Measurements from ENCODE around the gene WDR4. TPM values are rescaled to one million over a fixed set of nuclear protein-coding genes. Genes with fewer than 3 reads are reported as not detected.
"Not testable (repeated sequence)": the region's sequence is repeated elsewhere in the genome, so short reads cannot be mapped to it uniquely, and the experiment has no call there.

Gene WDR4
- total and polyA plus RNA-seq, 12 donors, result 3.7 to 9.8 (median 4.5) TPM

- intact Hi-C loops (cut with DNase I), result loop anchor here in 1 of 10 donors (10.0 kb wide), 1 partner anchor 59 kb away; no protein-coding TSS in a partner anchor
- peaks cover 0 to 89% (median 22%) of the 10 kb centered on the region in 9 donors for H3K36me3 ChIP-seq
- WGBS, 2 donors, result 94% methylated on average over 10 of the region's 10 CpGs
- DNase-seq, result no peak
- no peaks in the 10 kb centered on the region for H3K27me3 ChIP-seq
- H3K9me3 ChIP-seq, result no peaks in the 10 kb centered on the region
- ATAC-seq, result no peak
- no peak for TF ChIP-seq CTCF (IDR thresholded peaks at IDR 0.05)
- H3K4me3 ChIP-seq, result no peak overlapping the region
- no peak overlapping the region for H3K27ac ChIP-seq
- peaks cover 0 to 18% (median 11%) of the 10 kb centered on the region in 9 donors for H3K4me1 ChIP-seq
Measured at GRCh38 chr21:42846221-42846620, 33.1 kb downstream of the WDR4 start.

- H3K27me3 ChIP-seq, result no peaks in the 10 kb centered on the region
- no peak for TF ChIP-seq CTCF (IDR thresholded peaks at IDR 0.05)
- H3K4me3 ChIP-seq, result peak overlapping the region in 1 of 10 donors; percentile 7
- H3K36me3 ChIP-seq, result peaks cover 0 to 89% (median 26%) of the 10 kb centered on the region in 9 donors
- 74 to 79% methylated on average over 21 of the region's 21 CpGs for WGBS, 2 donors
- peaks cover 0 to 18% (median 11%) of the 10 kb centered on the region in 9 donors for H3K4me1 ChIP-seq
- ATAC-seq (peak; percentile 26 to 86 (median 72)), DNase-seq (peak; percentile 45 to 49)
- H3K9me3 ChIP-seq, result no peaks in the 10 kb centered on the region
- peak overlapping the region in 9 of 10 donors; percentile 22 to 77 (median 60) for H3K27ac ChIP-seq
- intact Hi-C loops (cut with DNase I), result loop anchor here in 1 of 10 donors (10.0 kb wide), 1 partner anchor 59 kb away; no protein-coding TSS in a partner anchor
Measured at GRCh38 chr21:42845296-42845965, 33.9 kb downstream of the WDR4 start.

DNA sequence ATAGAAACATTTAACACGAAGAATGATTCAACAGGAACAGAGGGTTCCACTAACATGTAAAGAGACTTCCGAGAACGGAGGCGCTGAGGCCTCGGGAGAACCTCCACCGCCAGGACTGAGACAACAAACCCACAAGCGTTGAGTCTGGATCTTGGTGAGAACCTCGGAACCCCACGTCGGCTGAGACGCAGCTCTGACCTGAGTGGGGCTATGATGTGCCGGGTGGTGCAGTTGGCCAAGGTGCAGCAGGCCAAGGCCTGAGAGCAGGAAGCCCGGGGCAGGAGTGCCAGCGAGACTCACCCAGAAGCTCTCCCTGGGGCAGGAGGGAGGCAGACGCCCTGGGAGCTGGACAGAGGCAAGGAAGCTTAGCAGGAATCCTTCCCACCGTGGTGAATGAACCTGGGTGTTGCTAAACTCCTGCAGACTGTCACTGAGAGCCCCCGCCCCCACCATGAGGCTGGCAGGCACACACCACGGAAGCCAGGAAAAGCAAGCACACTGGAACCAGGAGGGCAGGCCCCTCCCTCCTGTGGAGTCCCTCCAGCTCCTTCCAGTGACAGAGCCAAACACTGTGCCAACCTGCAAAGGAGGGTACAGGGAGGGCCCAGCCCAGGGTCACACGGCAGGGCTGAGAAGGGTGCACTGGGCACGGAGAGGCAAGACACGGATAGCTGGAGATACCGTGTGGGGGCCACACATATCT, 34.8 kb downstream of the WDR4 start:
- H3K4me3 ChIP-seq, result peak overlapping the region in 1 of 10 donors; percentile 7
- WGBS, 2 donors, result 73 to 74% methylated on average over 22 of the region's 22 CpGs
- no peak for TF ChIP-seq CTCF (IDR thresholded peaks at IDR 0.05)
- DNase-seq (peak; percentile 65 to 68), ATAC-seq (peak; percentile 84 to 96 (median 92))
- peaks cover 0 to 18% (median 11%) of the 10 kb centered on the region in 9 donors for H3K4me1 ChIP-seq
- H3K27ac ChIP-seq, result peak overlapping the region in 9 of 10 donors; percentile 22 to 77 (median 60)
- H3K9me3 ChIP-seq, result no peaks in the 10 kb centered on the region
- H3K27me3 ChIP-seq, result no peaks in the 10 kb centered on the region
- peaks cover 0 to 89% (median 25%) of the 10 kb centered on the region in 9 donors for H3K36me3 ChIP-seq
- intact Hi-C loops (cut with DNase I), result loop anchor here in 1 of 10 donors (10.0 kb wide), 1 partner anchor 60 kb away; no protein-coding TSS in a partner anchor

DNA sequence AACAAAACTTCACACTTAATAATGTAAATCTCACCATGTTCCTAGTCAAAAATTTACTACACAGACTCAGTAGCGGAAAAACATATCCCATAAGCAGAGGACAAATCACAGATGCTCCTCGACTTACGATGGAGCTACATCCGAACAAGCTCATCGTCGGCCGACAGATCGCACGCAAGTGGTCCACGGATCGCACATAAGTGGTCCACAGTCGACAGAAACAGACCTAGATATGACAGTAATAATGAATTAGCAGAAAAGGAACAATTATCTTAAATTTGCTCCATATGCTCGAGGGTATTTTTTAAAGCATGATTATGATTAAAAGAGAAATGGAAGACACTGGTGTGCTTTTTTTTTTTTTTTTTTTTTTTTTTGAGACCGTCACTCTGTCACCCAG, 36.3 kb downstream of the WDR4 start:
- TF ChIP-seq CTCF (IDR thresholded peaks at IDR 0.05), result no peak
- intact Hi-C loops (cut with DNase I), result loop anchor here in 1 of 10 donors (10.0 kb wide), 1 partner anchor 62 kb away; no protein-coding TSS in a partner anchor
- Histone ChIP-seq H3K36me3 (peaks cover 0 to 90% (median 20%) of the 10 kb centered on the region in 9 donors), H3K27ac (no peak overlapping the region), H3K9me3 (no peaks in the 10 kb centered on the region), H3K4me3 (no peak overlapping the region), H3K27me3 (no peaks in the 10 kb centered on the region), H3K4me1 (peaks cover 0 to 18% (median 11%) of the 10 kb centered on the region in 9 donors)
- ATAC-seq (no peak), DNase-seq (no peak)
- 96 to 97% methylated on average over 14 of the region's 14 CpGs for WGBS, 2 donors

DNA sequence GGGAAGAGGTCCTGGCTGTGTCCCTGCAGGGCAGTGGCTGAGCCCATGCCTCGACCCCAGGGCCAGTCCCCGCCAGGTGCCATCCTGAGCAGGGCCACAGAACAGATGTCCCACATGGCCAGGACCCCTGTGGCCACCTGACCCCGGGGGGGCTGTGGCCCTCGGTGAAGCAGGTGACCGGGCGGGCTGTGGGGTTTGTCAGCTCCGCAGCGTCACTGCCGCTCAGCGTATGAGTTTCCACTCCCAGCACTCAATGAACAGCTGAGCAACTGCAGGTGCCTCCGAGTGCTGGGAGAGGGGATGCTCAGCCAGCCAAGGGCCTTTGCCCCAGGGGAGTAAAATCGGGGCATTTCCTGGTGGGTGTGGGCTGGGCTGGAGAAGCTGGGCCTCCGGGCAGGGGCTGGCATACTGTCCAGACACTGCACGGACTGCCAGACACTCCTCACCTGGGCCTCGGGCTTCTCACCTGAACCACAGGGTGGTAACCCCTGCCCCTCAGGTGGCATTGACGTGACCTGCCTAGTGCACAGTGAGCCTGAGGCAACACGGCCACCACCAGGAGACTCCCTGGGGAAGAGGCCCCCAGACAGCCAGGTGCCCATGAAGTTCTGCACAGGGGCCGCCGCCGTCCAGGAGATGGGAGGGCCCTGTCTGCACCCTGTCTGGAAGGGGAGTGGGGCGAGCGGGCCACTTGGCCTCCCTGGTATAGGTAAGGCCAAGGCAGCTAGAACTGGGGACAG, 37.3 kb downstream of the WDR4 start:
- H3K4me3 ChIP-seq, DNase-seq, H3K27me3 ChIP-seq, H3K9me3 ChIP-seq, H3K27ac ChIP-seq, ATAC-seq: not testable (repeated sequence)
- intact Hi-C loops (cut with DNase I), result loop anchor here in 1 of 10 donors (10.0 kb wide), 1 partner anchor 63 kb away; no protein-coding TSS in a partner anchor
- WGBS, 2 donors, result 93 to 94% methylated on average over 14 to 15 of the region's 22 CpGs
- peaks cover 0 to 18% (median 11%) of the 10 kb centered on the region in 9 donors for H3K4me1 ChIP-seq
- peaks cover 0 to 80% (median 20%) of the 10 kb centered on the region in 9 donors for H3K36me3 ChIP-seq

Data from heart right ventricle (tissue), 16 donors.